ENCODE data around the gene IGSF9B.

GRCh38 chr11:133860151-133860550 lies 96.6 kb downstream of the IGSF9B start:
- TF ChIP-seq POLR2AphosphoS5 (IDR thresholded peaks at IDR 0.05; ENCODE audit: low read depth, low read length) (no peak), POLR2A (IDR thresholded peaks at IDR 0.05; ENCODE audit: low read depth, low read length) (no peak), TAF1 (IDR thresholded peaks at IDR 0.05; ENCODE audit: borderline replicate concordance, low read depth, low read length) (no peak)
